Nasal cavity respiratory epithelium epithelial cell of viscerocranial mucosa (primary cell): ENCODE measurements around the gene ORMDL1. TPM values are rescaled to one million over a fixed set of nuclear protein-coding genes. Genes with fewer than 3 reads are reported as not detected.

ENCODE experiments used
- total RNA-seq: library from RNA; depleted of rRNA; stranded (reverse); fragments of >200 nt; gene quantifications from 2 replicates; pipeline ENCODE4 v1.2.3, GENCODE V29; 2014

ORMDL1 gene, protein sequence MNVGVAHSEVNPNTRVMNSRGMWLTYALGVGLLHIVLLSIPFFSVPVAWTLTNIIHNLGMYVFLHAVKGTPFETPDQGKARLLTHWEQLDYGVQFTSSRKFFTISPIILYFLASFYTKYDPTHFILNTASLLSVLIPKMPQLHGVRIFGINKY
- total RNA-seq, result 43.1 and 47.8 TPM in 2 replicates

DNA sequence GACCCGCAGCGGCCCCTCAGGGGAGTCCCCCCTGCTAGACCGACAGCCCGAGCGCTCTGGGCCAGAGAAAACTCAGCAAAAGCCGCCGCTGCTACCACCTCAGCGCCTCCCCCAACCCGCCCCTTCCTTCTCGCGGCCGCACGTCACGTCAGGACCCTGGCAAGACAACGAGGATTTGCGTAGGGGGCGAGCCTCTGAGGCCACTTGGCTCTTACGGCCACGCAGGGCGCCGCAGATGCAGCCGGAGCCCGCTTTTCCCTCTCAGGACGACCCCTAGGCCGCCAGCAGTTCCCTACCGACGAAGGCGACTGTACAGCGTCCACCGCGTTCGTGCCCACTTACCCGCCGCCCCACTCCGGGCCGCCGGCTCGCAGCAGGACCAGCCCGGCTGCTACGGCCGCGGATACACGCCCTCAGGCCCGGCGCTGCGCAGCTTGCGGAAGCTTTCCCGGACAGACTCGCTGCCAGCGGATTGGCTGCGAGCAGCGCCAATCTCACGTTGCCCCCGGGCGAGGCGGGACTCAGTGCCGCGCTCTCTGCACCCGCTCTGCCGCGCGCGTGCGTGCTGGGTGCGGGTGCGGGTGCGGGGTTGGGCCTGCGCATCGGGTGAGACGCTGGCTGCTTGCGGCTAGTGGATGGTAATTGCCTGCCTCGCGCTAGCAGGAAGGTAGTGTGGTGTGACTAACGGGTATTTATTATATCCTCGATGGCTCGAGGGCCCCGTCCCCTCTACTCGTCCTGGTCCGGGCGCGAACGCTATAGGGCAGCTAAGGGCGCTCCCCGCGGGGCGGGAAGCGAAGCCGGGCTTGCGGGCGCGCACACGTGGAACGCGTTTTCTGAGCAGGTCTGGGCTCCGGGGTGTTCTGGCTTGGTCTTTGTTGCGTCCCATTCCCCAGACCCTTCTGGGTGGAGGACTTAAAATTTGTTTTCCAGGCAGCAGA, at the start of gene ORMDL1, which contains the start of gene PMS1:
TSS of gene ORMDL1 (minus strand) at position 413 of the 941 bp plus-strand sequence. CDS start 1,744 bp downstream, outside the sequence.
TSS of gene PMS1 (plus strand) at position 524 of the 941 bp plus-strand sequence. CDS start 7,360 bp downstream, outside the sequence.

DNA sequence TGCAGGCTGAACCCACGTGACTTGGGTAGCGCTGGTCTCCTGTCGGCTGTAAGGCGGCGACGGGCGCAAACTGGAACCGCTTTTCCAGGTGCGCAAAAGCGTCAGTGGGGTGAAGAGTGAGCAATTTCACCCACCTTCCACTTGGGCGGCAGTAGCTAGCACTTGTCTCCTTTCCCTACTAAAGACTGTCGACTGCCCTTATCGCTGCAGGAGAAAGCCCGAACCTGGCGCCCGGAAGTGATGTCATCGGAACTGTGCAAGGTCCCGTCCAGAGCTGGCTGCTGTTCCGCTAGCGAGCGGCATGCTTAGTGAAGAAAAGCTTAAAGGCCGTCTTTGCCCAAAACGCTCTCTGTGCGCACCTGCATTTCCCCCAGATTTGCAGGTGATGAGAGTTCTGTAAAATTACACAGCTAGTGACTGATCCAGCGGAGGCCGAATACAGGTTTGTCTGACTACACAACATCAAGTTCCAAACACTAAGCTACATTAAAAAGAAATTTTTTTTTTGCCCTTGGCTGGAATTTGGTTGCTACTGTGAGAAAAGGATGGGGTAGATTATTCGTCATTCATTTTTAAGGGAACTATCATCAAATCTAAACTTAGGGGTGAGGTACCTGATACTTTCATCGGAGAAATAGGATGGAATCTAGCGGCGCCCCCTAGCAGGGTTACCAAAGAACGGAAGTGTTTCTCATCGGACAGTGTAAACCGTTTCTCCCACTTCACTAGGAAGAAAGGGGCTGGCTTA, 21.4 kb downstream of the ORMDL1 start, which contains the start of gene OSGEPL1:
TSS of gene OSGEPL1 (minus strand) at position 242 of the 748 bp plus-strand sequence. CDS start 1,152 bp downstream, outside the sequence.

Other genes starting within 250 kb of the ORMDL1 start
- 1.4 and 5.0 TPM in 2 replicates for gene SLC40A1, start 203.6 kb downstream of the ORMDL1 start, total RNA-seq
- 41.4 and 48.2 TPM in 2 replicates for gene ASNSD1, start 122.9 kb downstream of the ORMDL1 start, total RNA-seq
- 2.4 and 4.6 TPM in 2 replicates for gene ANKAR, start 109.7 kb downstream of the ORMDL1 start, total RNA-seq
- 7.5 and 7.7 TPM in 2 replicates for gene OSGEPL1, start 21.5 kb downstream of the ORMDL1 start, total RNA-seq
- gene PMS1, start 111 bp upstream of the ORMDL1 start, total RNA-seq, result 25.0 and 29.7 TPM in 2 replicates